ENCODE data around the gene SLC6A15. TPM values are rescaled to one million over a fixed set of nuclear protein-coding genes. Genes with fewer than 3 reads are reported as not detected.

The SLC6A15 gene
- total RNA-seq, 1 donor from 2014 or later = 13.7 TPM

DNA sequence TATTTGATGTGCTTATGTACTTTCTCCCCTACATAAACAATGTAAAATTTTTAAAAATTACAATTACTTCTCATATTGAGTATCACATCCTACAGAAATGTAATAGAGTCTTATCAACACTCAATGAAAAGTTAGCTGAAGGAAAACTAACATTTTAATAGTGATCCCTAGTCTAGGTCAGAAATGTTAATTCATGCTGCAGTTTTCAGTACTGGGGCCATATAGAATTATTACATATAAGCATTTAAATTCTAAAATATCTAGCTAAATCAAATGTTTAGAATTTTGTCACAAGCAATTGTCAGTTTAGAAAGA is 37.8 kb downstream of the SLC6A15 start:
- no peak for DNase-seq (ENCODE audit: low spot score)

DNA sequence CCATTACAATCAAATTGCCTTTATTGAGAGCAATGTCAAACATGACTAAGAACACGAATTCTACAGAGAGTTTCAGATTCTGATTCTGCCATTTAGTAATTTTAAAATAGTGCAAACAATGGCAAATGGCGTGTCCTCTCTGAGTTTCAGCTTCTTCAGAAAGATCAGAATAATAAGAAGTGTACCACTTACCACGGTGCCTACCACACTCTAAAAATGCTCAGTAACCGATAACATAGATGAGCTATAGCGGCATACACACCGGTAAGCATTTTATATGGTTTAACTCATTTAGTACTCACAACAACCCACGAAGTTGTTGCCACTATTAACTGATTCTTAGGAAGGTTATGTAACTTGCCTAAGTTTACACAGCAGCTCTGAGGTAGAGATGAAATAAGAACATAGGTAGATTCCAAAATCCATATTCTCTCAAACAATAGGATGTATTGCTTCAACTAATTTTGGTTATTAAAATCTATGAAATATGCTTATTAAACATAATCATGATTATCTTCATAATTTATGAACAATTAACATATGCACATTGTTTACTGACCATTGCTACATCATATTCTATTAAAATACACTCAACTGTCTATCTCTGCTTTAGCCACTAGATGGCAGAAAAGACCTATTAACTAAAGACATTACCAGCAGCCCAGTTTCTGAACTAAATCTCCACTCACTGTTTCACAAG is 38.3 kb downstream of the SLC6A15 start:
- DNase-seq (ENCODE audit: low spot score) = peak; percentile 72

DNA sequence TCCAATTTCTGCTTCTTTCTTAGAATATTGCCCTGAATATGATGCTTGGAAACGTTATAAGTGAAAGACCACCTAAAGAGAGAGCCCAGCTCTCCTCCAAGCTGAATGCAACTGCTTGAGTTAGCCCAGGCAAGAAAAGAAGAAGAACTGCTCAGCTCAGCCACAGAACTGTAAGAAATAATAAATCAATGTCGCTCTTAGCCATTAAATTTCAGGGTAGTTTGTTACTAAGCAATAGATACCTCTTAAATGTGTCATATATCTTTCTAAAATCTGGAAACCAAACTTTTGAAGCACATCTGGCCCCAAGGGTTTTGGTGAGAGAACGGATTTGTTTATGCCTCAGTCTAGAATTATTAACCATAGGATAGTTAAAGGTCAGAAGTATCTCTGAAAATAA is 50.4 kb downstream of the SLC6A15 start:
- no peak for DNase-seq (ENCODE audit: low spot score)

DNA sequence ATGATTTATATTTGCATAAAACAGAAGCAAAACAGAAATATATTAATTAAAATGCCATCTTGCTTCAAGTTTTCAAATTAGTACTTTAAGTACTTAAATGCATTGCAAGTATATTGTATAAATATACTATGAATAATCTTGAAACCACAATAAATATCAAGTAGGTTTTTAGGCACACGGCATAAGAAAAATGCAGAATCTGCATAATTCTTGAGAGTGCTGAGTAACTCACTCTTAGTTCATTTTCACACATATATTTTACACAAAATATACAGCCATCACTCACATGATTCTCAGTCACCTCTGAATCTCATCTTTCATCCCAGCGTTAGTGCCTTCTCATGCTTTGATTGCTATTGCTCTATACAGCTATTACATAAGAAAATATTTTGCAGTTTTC is 51.9 kb downstream of the SLC6A15 start:
- DNase-seq (ENCODE audit: low spot score) = no peak

DNA sequence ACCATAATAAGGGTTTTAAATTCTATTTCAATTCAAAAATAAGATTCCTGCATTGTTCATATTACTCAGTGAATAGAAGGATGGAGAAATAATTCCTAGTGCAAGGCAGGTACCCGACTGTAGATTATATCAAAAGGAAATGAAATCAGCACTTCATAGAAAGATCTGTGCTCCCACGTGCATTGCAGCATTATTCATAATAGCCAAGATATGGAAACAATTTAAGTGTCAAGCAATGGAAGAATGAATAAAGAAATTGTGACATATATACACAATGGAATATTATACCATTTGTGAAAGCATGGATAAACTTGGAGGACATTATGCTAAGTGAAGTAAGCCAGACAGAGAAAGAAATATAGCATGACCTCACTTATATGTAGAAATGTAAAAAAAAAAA is 53.8 kb downstream of the SLC6A15 start:
- DNase-seq (ENCODE audit: low spot score) = no peak

DNA sequence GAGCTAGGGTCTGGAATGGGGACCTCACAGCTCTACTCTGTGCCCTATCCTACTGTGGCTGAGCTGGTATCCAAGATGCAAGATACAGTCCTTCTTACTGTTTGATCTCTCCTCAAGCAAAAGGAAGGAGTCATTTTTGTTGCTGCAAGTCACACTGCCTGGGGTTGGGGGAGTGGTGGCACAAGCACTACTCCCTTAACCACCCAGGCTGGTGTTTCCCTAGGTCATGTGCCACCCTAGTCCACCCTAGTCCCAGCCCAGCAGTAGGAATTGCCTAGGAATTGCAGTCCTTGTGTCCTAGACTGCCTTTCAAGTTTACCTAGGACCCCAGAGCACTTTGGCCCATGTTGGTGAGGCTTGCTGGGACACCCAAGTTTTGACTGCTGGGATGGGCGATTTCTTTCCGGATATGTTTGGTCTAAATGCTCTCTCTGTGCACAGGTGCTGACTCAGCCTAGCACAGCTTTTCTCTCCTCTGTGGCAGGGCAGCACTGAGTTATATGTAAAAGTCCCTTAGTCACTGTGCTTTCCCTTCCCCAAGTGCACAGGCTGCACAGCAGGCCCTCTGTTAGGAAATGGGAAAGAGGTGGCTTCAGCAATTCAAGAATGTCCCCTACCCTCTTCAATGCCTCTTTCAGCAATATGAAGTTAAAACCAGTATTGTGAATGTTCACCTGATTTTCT is 54.9 kb downstream of the SLC6A15 start:
- DNase-seq (ENCODE audit: low spot score) = no peak

DNA sequence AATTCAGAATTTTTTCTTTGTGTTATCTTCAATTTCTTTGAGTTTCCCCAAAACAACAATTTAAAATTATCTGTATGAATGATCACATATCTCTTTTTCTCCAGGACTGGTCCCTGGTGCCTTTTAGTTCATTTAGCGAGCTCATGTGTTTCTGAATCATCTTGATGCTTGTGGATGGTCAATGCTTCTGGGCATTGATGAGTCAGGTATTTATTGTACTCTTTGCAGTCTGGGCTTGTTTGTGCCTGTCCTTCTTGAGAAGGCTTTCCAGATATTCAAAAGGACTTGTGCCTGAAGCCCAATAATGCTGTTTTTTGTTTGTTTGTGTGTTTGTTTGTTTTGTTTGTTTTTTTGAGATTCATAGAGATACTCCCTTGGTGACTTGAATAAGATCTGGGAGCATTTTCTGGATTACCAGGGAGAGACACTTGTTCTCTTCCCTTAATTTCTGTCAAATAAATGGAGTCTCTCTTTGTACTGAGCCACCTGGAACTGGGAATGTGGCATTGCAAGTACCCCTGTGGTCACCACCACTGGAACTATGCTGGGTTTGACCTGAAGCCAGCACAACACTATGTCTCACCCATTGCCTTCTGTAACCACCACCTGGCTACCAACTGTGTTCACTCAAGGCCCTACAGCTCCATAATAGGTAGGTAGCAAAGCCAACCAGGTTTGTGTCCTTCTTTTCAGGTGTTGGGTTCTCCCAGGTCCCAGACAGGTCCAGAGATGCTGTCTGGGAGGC is 56.3 kb downstream of the SLC6A15 start:
- DNase-seq (ENCODE audit: low spot score) = no peak

DNA sequence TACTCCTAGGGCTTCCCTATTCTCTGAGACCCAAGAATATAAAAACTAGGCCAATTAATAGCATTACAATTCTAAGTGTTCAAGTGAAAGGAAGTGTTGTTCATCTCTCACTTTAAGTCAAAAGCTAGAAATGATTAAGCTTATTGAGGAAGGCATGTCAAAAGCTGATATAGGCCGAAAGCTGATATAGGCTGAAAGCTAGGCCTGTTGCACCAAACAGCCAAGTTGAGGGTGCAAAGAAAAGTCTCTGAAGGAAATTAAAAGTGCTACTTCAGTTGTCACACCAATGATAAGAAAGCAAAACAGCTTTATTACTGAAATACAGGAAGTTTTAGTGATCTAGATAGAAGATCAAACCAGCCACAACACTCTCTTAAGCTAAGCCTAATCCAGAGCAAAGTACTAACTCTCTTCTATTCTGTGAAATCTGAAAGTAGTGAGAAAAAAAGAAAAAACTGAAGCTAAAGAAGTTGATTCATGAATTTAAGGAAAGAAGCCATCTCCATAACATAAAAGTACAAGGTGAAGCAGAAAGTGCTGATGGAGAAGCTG is 68.9 kb downstream of the SLC6A15 start:
- no peak for DNase-seq (ENCODE audit: low spot score)

DNA sequence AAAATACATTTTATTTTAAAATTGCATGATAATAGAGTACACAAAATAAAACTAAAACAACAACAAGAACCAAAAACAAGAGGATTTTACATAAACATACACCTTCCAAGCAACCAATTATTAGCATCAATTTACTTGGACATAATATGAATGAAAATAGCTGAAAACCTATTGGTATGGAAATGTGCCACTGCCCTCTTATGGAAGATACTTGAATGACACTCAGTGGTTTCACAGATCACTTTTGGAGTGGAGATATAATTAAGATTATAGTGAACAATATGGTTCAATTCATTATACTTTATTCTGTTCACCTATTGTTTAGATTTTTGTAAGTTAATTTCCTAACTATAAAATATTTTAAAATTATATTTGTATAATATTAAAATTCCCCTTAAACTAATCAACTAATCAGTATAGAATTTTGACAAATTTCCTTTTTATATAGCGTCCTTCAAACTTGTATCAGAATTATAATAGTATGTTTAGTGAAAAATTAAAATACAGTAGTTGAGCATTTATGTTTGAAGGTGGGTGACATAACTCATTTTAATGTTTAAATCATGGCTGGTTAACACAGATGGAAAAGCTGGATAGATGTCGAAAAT is 70.1 kb downstream of the SLC6A15 start:
- DNase-seq (ENCODE audit: low spot score) = peak; percentile 55

DNA sequence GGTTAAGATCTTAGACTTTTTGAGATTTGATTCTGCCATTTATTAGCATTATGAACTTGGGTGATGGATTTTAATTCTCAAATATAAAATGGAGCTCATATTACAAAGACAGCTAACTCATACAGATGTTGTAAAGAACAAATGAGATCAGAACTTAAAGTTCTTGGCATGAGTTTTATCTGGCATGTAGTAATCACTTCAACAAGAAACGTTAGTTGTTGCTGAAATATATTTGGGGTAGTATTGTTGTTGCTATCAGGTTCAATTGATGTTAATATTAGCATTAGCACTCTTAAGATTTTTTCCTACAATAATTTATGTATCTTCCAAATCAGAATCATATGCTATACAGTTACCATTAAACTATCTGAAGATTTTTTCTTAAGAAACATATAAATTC is 71.0 kb downstream of the SLC6A15 start:
- DNase-seq (ENCODE audit: low spot score) = no peak

DNA sequence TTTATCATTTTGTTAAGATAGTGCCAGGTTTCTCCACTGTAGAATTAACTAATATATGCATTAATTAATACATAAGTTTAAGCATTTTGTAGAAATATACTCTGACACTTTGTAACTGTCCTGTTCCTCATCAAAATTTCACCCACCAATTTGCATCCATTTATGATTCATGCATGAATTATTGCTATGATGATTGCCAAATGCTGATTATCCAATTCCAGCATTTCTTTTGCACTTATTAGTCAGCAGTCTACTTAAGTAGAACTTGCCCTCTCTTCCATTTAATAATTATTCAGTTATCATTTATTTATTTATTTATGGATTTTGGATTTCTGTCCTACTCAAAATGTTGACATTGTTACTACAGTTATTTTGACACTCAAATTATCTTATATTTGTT is 72.2 kb downstream of the SLC6A15 start:
- DNase-seq (ENCODE audit: low spot score) = no peak

DNA sequence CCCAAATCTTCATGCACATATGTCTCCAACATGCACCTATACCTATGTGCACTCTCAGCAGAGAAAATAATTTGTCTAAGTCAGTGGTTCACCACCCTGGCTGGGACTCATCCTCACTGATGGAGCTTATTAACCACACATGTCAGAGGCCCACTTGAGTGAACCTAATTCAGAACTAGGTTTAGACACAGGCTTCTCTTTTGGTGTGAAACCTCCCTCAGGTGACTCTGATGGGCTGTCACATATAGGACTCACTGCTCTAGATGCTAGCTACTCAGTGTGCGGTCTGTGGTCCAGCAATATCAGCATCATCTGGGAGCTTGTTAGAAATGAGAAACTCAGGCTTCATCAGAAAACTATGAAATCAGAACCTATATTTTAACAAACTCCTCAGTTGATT is 85.7 kb downstream of the SLC6A15 start:
- no peak for DNase-seq (ENCODE audit: low spot score)

DNA sequence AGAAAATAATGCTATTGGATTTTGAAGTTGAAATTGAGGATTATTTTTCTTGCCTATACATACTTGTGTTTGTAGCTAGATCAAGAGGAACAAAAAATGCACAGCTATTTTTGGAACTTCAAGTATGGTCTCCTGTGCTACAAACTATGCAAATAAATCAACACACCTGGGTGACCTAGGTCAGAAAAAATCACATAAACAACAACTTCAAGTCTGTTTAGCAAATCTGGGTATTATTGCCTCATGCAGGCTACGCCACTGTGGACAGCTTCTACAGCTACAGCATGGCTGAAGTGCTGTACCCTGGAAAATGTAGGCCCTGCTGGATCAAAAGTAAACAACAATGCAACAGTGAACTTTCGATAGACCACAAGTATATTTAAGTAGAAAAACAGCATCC is 87.5 kb downstream of the SLC6A15 start:
- DNase-seq (ENCODE audit: low spot score) = no peak

DNA sequence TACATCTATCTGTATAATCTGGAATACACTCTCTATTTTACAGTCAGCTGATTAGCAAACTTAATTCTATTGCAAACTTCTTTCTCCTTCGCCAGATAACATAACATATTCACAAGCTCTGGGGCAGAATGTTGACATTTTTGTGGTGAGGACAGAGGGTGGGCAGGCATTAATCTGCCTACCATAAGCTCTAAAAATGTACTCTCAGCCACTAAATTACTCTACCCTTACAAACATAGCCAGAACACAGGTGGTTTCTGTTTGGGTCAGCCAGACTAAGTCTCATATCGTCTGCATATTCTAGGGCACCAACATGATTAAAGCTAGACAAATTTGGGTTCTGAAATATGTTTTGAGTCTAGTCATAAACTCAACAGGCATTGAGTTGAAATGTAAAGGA is 90.1 kb downstream of the SLC6A15 start:
- peak; percentile 6 for DNase-seq (ENCODE audit: low spot score)

DNA sequence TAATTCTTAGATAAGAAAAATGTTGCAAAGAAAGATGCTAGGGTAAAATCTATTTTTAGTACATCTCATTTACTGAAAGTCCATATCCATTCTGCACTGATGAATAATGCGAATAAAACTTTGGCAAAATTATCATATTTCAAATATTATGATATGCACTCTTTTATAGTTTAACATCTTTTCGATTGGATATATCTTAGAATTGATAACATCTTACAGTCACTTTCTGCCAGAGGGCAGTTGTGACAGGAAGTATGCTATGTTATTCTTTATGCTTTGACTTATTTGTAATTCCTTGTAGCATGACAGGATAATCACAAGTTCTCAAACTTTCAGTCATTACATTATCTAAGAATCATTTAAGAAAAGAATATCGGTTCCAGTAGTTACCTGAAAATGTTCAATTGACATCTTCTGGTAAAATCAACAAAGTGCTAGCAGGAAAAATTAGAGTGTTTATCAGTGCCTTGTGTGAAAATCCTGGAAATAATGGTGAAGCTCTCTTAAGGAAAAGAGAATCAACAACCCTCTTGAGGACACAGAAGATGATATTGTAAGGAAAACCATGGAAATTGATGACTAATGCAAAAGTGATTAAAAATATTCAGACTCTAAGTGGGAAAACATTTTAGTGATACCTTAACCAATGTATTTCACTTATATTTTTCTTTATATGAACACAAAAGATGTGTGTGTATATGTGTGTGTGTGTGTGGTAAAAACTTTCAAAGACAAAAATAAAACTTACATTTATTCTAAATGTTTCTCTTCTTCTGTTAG is 95.5 kb downstream of the SLC6A15 start:
- no peak for DNase-seq (ENCODE audit: low spot score)

DNA sequence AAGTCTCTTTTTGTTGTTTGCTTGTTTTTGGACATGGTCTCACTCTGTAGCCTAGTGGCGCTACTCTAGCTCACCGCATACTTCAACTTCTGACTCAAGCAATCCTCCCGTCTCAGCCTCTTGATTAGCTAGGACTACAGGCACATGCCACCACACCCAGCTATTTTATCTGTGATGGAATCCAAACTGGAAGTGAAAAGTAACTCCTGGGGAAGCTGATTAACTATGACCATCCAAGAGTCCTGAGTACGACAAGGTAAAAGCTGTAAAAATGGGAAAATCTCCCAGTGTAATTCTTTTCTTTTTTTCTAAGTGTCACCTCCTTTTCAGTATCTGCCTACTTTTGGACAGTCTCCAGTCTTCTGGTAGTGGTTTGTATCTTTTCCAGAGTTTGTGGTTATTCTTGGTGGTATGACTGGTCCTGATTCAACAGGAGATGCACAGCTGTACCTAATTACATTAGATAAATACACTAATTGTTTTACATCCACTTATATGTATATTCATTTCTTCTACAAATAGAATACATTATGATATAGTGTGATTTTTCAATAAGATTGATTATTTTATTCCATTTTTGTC is 97.8 kb downstream of the SLC6A15 start:
- DNase-seq (ENCODE audit: low spot score) = no peak

DNA sequence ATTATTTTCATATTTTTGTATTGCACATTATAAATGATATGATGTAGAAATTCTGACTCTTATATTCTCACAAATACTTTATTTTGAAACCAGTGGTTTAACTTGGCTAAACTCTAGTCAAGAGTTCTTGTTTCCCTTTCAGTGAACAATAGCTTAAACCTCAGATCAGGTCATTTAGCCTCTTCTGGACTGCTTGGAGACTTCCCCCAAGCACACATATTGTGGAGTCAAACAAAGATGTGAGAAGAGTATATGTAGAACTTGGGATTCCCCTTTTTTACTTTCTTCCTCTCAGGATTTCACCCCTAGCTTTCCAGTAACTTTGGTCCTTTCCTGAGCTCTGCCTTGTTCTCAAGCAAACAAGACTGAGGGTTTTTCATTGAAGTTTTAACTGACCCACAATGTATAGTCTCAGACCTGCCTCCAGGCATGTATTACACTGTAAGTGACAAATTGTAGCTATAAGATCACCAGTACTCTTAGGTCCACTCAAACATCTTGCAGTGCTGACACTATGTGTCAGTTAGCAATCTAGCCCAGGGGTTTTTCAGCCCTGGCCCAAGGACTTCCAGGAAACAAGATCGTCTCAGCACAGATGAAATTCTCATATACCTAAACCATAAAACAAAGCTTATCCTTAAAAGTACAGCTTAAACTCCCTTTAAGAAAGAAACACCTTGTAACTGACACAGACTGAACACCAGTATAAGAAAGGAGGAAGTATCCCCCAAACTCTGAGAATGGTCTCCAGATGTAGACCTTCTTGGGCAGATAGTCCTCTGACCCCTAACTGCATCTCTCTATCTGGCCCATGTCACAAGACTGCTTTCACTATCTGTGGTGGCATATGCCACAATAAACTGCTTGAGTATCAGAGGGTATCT is 98.6 kb downstream of the SLC6A15 start:
- DNase-seq (ENCODE audit: low spot score) = no peak

DNA sequence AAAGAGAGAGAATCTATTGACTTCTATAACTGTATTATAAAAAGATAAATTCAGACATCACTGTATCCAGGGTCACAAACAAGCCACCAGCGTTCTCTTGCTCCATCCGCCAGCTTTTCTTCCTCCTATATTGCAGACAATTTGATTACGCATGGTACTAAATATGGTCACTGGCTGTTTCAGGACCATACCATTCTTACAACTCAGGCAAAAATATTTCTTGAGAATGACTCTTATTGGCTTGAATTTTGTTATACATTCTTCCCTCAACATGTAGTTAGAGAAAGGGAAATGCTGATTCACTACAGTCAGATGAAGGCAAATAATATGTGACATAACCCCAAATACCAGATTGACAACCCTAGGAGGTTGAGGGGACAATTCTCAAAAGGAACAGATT is 101.3 kb downstream of the SLC6A15 start:
- no peak for DNase-seq (ENCODE audit: low spot score)

DNA sequence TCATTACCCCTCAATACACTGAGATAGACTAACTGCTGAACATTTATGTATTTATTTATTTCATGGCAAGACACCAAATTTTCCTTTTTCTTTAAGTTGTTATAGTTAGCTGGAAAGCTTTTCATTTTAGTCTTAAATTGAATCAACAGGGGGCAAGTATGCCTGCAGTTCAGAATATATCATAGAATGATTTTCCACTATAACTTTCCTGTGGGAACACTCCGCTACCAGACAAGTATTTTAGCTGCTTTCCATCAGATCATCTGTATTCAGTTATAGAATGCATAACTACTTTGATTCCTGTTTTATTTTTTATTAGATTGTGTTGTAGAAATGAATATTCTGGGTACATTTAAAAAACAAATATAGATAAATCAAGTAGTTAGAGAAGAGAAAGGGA is 102.0 kb downstream of the SLC6A15 start:
- DNase-seq (ENCODE audit: low spot score) = no peak

All from umbilical cord (tissue), 2 donors.